ENCODE data around the gene ENTPD8. TPM values are rescaled to one million over a fixed set of nuclear protein-coding genes. Genes with fewer than 3 reads are reported as not detected.

Gene ENTPD8
- total RNA-seq, result not detected in 2 replicates

GRCh38 chr9:137441289-137441934, at the start of gene ENTPD8:
Gene ENTPD8 (minus strand): TSS chr9:137441357. CDS start chr9:137438285, 3,072 bp downstream.
- H2AFZ ChIP-seq (ENCODE audit: low read length), result no peak within 1 kb of the TSS
- no peak for DNase-seq (ENCODE audit: insufficient read length, low spot score, missing footprints)
- H3K9me3 ChIP-seq (ENCODE audit: low read depth, low read length), result no peaks in the 10 kb centered on the region
- H3K27ac ChIP-seq (ENCODE audit: low read depth, low read length), result no peak within 1 kb of the TSS
- no peaks in the 10 kb centered on the region for H3K36me3 ChIP-seq (ENCODE audit: insufficient read depth, low read length)
- H3K4me1 ChIP-seq (ENCODE audit: insufficient read depth, low read length), result peaks cover under 1% of the 10 kb centered on the region
- H3K4me3 ChIP-seq (ENCODE audit: insufficient read depth, low read length), result peak within 1 kb of the TSS; percentile 43
- H4K20me1 ChIP-seq (ENCODE audit: insufficient read depth, low read length), result no peaks in the 10 kb centered on the region
- peaks cover 12% of the 10 kb centered on the region for H3K27me3 ChIP-seq (ENCODE audit: insufficient read depth, low read length)
- peak within 1 kb of the TSS; percentile 43 for H3K4me2 ChIP-seq (ENCODE audit: insufficient read depth, low read length)
- H3K79me2 ChIP-seq (ENCODE audit: insufficient read depth, low read length), result no peaks in the 10 kb centered on the region
- no peak for TF ChIP-seq CTCF (IDR thresholded peaks at IDR 0.05; ENCODE audit: extremely low read depth, low read depth, low read length)

- peak; percentile 80 for DNase-seq (ENCODE audit: insufficient read length, low spot score, missing footprints)
- no peak for TF ChIP-seq CTCF (IDR thresholded peaks at IDR 0.05; ENCODE audit: extremely low read depth, low read depth, low read length)
- Histone ChIP-seq H2AFZ (ENCODE audit: low read length) (no peak overlapping the region), H3K4me2 (ENCODE audit: insufficient read depth, low read length) (no peak overlapping the region), H3K27ac (ENCODE audit: low read depth, low read length) (no peak overlapping the region), H3K79me2 (ENCODE audit: insufficient read depth, low read length) (no peaks in the 10 kb centered on the region), H3K9me3 (ENCODE audit: low read depth, low read length) (no peaks in the 10 kb centered on the region), H3K4me1 (ENCODE audit: insufficient read depth, low read length) (no peaks in the 10 kb centered on the region), H4K20me1 (ENCODE audit: insufficient read depth, low read length) (no peaks in the 10 kb centered on the region), H3K27me3 (ENCODE audit: insufficient read depth, low read length) (no peaks in the 10 kb centered on the region), H3K36me3 (ENCODE audit: insufficient read depth, low read length) (no peaks in the 10 kb centered on the region), H3K4me3 (ENCODE audit: insufficient read depth, low read length) (no peak overlapping the region)
Observed at GRCh38 chr9:137490532-137491186, 49.5 kb upstream of the ENTPD8 start.

GRCh38 chr9:137488906-137489305, 47.7 kb upstream of the ENTPD8 start:
- H3K27me3 ChIP-seq (ENCODE audit: insufficient read depth, low read length), result no peaks in the 10 kb centered on the region
- H4K20me1 ChIP-seq (ENCODE audit: insufficient read depth, low read length), result no peaks in the 10 kb centered on the region
- no peaks in the 10 kb centered on the region for H3K4me1 ChIP-seq (ENCODE audit: insufficient read depth, low read length)
- DNase-seq (ENCODE audit: insufficient read length, low spot score, missing footprints), result peak; percentile 73
- TF ChIP-seq CTCF (IDR thresholded peaks at IDR 0.05; ENCODE audit: extremely low read depth, low read depth, low read length), result no peak
- H2AFZ ChIP-seq (ENCODE audit: low read length), result no peak overlapping the region
- no peaks in the 10 kb centered on the region for H3K36me3 ChIP-seq (ENCODE audit: insufficient read depth, low read length)
- no peaks in the 10 kb centered on the region for H3K9me3 ChIP-seq (ENCODE audit: low read depth, low read length)
- no peak overlapping the region for H3K4me2 ChIP-seq (ENCODE audit: insufficient read depth, low read length)
- H3K79me2 ChIP-seq (ENCODE audit: insufficient read depth, low read length), result no peaks in the 10 kb centered on the region
- no peak overlapping the region for H3K4me3 ChIP-seq (ENCODE audit: insufficient read depth, low read length)
- no peak overlapping the region for H3K27ac ChIP-seq (ENCODE audit: low read depth, low read length)

- Histone ChIP-seq H3K4me3 (ENCODE audit: insufficient read depth, low read length) (no peak overlapping the region), H3K4me1 (ENCODE audit: insufficient read depth, low read length) (no peaks in the 10 kb centered on the region), H3K36me3 (ENCODE audit: insufficient read depth, low read length) (no peaks in the 10 kb centered on the region), H2AFZ (ENCODE audit: low read length) (no peak overlapping the region), H3K79me2 (ENCODE audit: insufficient read depth, low read length) (no peaks in the 10 kb centered on the region), H3K9me3 (ENCODE audit: low read depth, low read length) (no peaks in the 10 kb centered on the region), H3K27me3 (ENCODE audit: insufficient read depth, low read length) (no peaks in the 10 kb centered on the region), H3K27ac (ENCODE audit: low read depth, low read length) (no peak overlapping the region), H3K4me2 (ENCODE audit: insufficient read depth, low read length) (no peak overlapping the region), H4K20me1 (ENCODE audit: insufficient read depth, low read length) (no peaks in the 10 kb centered on the region)
- no peak for TF ChIP-seq CTCF (IDR thresholded peaks at IDR 0.05; ENCODE audit: extremely low read depth, low read depth, low read length)
- no peak for DNase-seq (ENCODE audit: insufficient read length, low spot score, missing footprints)
Observed at GRCh38 chr9:137488327-137488653, 47.1 kb upstream of the ENTPD8 start.

Measured in osteoblast (primary cell).